Right cardiac atrium (tissue), 5 donors: ENCODE data around the gene RRM1. TPM values are rescaled to one million over a fixed set of nuclear protein-coding genes. Genes with fewer than 3 reads are reported as not detected.
"Not testable (repeated sequence)": the region's sequence is repeated elsewhere in the genome, so short reads cannot be mapped to it uniquely, and the experiment has no call there.

Experiments used
- ATAC-seq, 2 donors: fragments of 200-7000 bp; cut with Tn5 transposase; one replicate each; pipeline versions ENCODE4 v1.8.0 to v1.9.1; 2020; ENCODE audit warnings: moderate library complexity in 2 of 2, mild to moderate bottlenecking in 1 of 2
- DNase-seq, 3 donors: peaks; one replicate each; pipeline ENCODE4 v3.0.0-alpha.2; 2020
- H3K27ac ChIP-seq: one replicate; pipeline ENCODE4 v1.5.1; 2013; ENCODE audit warnings: mild to moderate bottlenecking, low read length, control low read depth, moderate library complexity
- H3K27me3 ChIP-seq: one replicate; pipeline ENCODE4 v1.6.1; 2013; ENCODE audit not compliant: control insufficient read depth, insufficient read depth
- H3K4me1 ChIP-seq: one replicate; pipeline ENCODE4 v1.6.1; 2013; ENCODE audit warnings: low read length; ENCODE audit not compliant: control insufficient read depth, insufficient read depth
- H3K4me3 ChIP-seq: one replicate; pipeline ENCODE4 v1.5.1; 2013; ENCODE audit warnings: low read length, control low read depth
- H3K9me3 ChIP-seq: one replicate; pipeline ENCODE4 v1.6.1; 2013; ENCODE audit warnings: low read length; ENCODE audit not compliant: control insufficient read depth
- WGBS: extraction: QIAGEN DNeasy Blood & Tissue Kit; methylation state at CpG from one replicate; pipeline ENCODE4 v1.1.7; 2013; 5-methylcytosine and 5-hydroxymethylcytosine counted together
- intact Hi-C, 4 donors: fragments of 100-400 bp; cut with DNase I; formaldehyde crosslinking; loops; one replicate each; pipeline versions ENCODE4 v1.11.0 to v1.14.0; 2022 to 2023
- long read RNA-seq, 4 donors: library from polyadenylated mRNA; unstranded; transcript quantifications; one replicate each; pipeline ENCODE4 v2.0.0, GENCODE V29; 2020 to 2021
- polyA plus RNA-seq: library from polyadenylated mRNA; stranded (reverse); fragments of 200-250 nt; gene quantifications from one replicate; pipeline ENCODE4 v1.2.3, GENCODE V29; 2013
- total RNA-seq, 4 donors: library from RNA; stranded (reverse); fragmentation: NEBNext Ultra II Directional; extraction: Animal tissue kit (Norgen Biotek cat#: 25700); gene quantifications; one replicate each; pipeline ENCODE4 v1.2.1, GENCODE V29; 2021
- donor health status: healthy with polysubstance abuse.
- donor health status: DM: no; HTN: yes; CAD: no.
- donor health status: DM: no; HTN: no; CAD: no.
- donor health status: DM: no; HTN: yes; CAD: no; lungs with severe emphysema.
- donor health status: DM: yes; HTN: yes; CAD: no.

The RRM1 gene
- total RNA-seq = 10 to 100 TPM; 21.1 to 29.0 (median 26.9) TPM
- polyA plus RNA-seq = 11.9 TPM
- long read RNA-seq, donor 1, transcript RRM1-201 (19 exons, 3,076 nt) = major isoform, 47 of 58 reads
- long read RNA-seq, donor 1, partial matches to known transcripts = 8 of 58 reads
- long read RNA-seq, donor 1, other reads (novel, unspliced or antisense) = 2 of 58 reads
- long read RNA-seq, donor 2, transcript RRM1-201 (19 exons, 3,076 nt) = major isoform, 12 of 18 reads
- long read RNA-seq, donor 2, partial matches to known transcripts = 4 of 18 reads
- long read RNA-seq, donor 2, other reads (novel, unspliced or antisense) = 2 of 18 reads
- long read RNA-seq, donor 3, transcript RRM1-201 (19 exons, 3,076 nt) = major isoform, 116 of 143 reads
- long read RNA-seq, donor 3, partial matches to known transcripts = 23 of 143 reads
- long read RNA-seq, donor 3, other reads (novel, unspliced or antisense) = 4 of 143 reads
- long read RNA-seq, donor 4, transcript RRM1-201 (19 exons, 3,076 nt) = major isoform, 18 of 26 reads
- long read RNA-seq, donor 4, partial matches to known transcripts = 5 of 26 reads
- long read RNA-seq, donor 4, other reads (novel, unspliced or antisense) = 3 of 26 reads

GRCh38 chr11:4094348-4095291, at the start of gene RRM1:
Gene RRM1, plus strand, starts transcription at chr11:4094799. Its CDS starts 214 bp downstream, at chr11:4095013.
- Histone ChIP-seq H3K9me3 (no peaks in the 10 kb centered on the region), H3K27me3 (no peaks in the 10 kb centered on the region), H3K4me1 (no peaks in the 10 kb centered on the region), H3K4me3 (peak within 1 kb of the TSS; percentile 73), H3K27ac (peak within 1 kb of the TSS; percentile 84)
- intact Hi-C loops = no loop called here
- ATAC-seq (peak; percentile 99), DNase-seq (peak; percentile 96 to 97 (median 97))
- WGBS = under 1% methylated on average over 74 of the region's 74 CpGs

- Histone ChIP-seq H3K27me3 (no peaks in the 10 kb centered on the region), H3K27ac (no peak overlapping the region), H3K4me1 (peaks cover 7% of the 10 kb centered on the region), H3K4me3 (no peak overlapping the region), H3K9me3 (no peaks in the 10 kb centered on the region)
- ATAC-seq (peak; percentile 72 to 78), DNase-seq (peak in 2 of 3 donors; percentile 44 to 66)
- 36% methylated on average over 4 of the region's 4 CpGs for WGBS
- intact Hi-C loops = loop anchor here in 1 of 4 donors (10.0 kb wide), 1 partner anchor 90 kb away; no protein-coding TSS in a partner anchor
Observed at GRCh38 chr11:4044976-4045646, 49.5 kb upstream of the RRM1 start.

GRCh38 chr11:4048340-4048739, 46.3 kb upstream of the RRM1 start:
- Histone ChIP-seq H3K4me1 (peaks cover 7% of the 10 kb centered on the region), H3K4me3 (no peak overlapping the region), H3K27ac (no peak overlapping the region), H3K27me3 (no peaks in the 10 kb centered on the region), H3K9me3 (no peaks in the 10 kb centered on the region)
- ATAC-seq = no peak
- intact Hi-C loops = loop anchor here in 1 of 4 donors (10.0 kb wide), 1 partner anchor 94 kb away; no protein-coding TSS in a partner anchor
- DNase-seq = no peak

- 82% methylated on average over 4 of the region's 4 CpGs for WGBS
- intact Hi-C loops = loop anchor here in 1 of 4 donors (10.0 kb wide), 1 partner anchor 94 kb away; no protein-coding TSS in a partner anchor
- no peak for DNase-seq
Observed at GRCh38 chr11:4049006-4049405, 45.6 kb upstream of the RRM1 start.

GRCh38 chr11:4050138-4050537, 44.5 kb upstream of the RRM1 start:
- H3K9me3 ChIP-seq = no peaks in the 10 kb centered on the region
- H3K4me3 ChIP-seq = no peak overlapping the region
- no peak overlapping the region for H3K27ac ChIP-seq
- no peaks in the 10 kb centered on the region for H3K4me1 ChIP-seq
- ATAC-seq (no peak), DNase-seq (no peak)
- intact Hi-C loops = no loop called here
- 92% methylated on average over 1 of the region's 1 CpG for WGBS
- no peaks in the 10 kb centered on the region for H3K27me3 ChIP-seq

More at GRCh38 chr11:4049006-4049405, 45.6 kb upstream of the RRM1 start:
- Histone ChIP-seq H3K9me3 (no peaks in the 10 kb centered on the region), H3K27ac (no peak overlapping the region), H3K4me1 (peaks cover 7% of the 10 kb centered on the region), H3K4me3 (no peak overlapping the region), H3K27me3 (no peaks in the 10 kb centered on the region)
- ATAC-seq = no peak

- H3K27me3 ChIP-seq, DNase-seq, H3K4me3 ChIP-seq, H3K4me1 ChIP-seq, H3K27ac ChIP-seq, ATAC-seq, H3K9me3 ChIP-seq, intact Hi-C loops: not testable (repeated sequence)
- 85% methylated on average over 4 of the region's 4 CpGs for WGBS
Observed at GRCh38 chr11:4053200-4053599, 41.4 kb upstream of the RRM1 start.

- DNase-seq (no peak), ATAC-seq (no peak)
- intact Hi-C loops = no loop called here
- no peak overlapping the region for H3K4me3 ChIP-seq
- H3K4me1 ChIP-seq = no peaks in the 10 kb centered on the region
- 82% methylated on average over 1 of the region's 1 CpG for WGBS
- H3K9me3 ChIP-seq = no peaks in the 10 kb centered on the region
- no peak overlapping the region for H3K27ac ChIP-seq
- H3K27me3 ChIP-seq = no peaks in the 10 kb centered on the region
Observed at GRCh38 chr11:4054643-4055042, 40.0 kb upstream of the RRM1 start.

- no peak for DNase-seq
- H3K27ac ChIP-seq = no peak overlapping the region
- 98% methylated on average over 1 of the region's 1 CpG for WGBS
- intact Hi-C loops = no loop called here
- H3K27me3 ChIP-seq = no peaks in the 10 kb centered on the region
- no peaks in the 10 kb centered on the region for H3K4me1 ChIP-seq
- no peak for ATAC-seq
- no peak overlapping the region for H3K4me3 ChIP-seq
- no peaks in the 10 kb centered on the region for H3K9me3 ChIP-seq
Observed at GRCh38 chr11:4059424-4059823, 35.2 kb upstream of the RRM1 start.

- no peak overlapping the region for H3K27ac ChIP-seq
- 73% methylated on average over 4 of the region's 4 CpGs for WGBS
Observed at GRCh38 chr11:4060182-4060923, 34.2 kb upstream of the RRM1 start.

GRCh38 chr11:4061700-4062099, 32.9 kb upstream of the RRM1 start:
- DNase-seq = no peak
- Histone ChIP-seq H3K4me3 (no peak overlapping the region), H3K27me3 (no peaks in the 10 kb centered on the region), H3K4me1 (peaks cover 6% of the 10 kb centered on the region), H3K27ac (no peak overlapping the region), H3K9me3 (peaks cover 2% of the 10 kb centered on the region)
- no peak for ATAC-seq
- WGBS = 95% methylated on average over 1 of the region's 1 CpG
- intact Hi-C loops = no loop called here

More at GRCh38 chr11:4060182-4060923, 34.2 kb upstream of the RRM1 start:
- H3K4me3 ChIP-seq = no peak overlapping the region
- H3K9me3 ChIP-seq = peaks cover 2% of the 10 kb centered on the region
- DNase-seq (no peak), ATAC-seq (no peak)
- H3K4me1 ChIP-seq = no peaks in the 10 kb centered on the region
- H3K27me3 ChIP-seq = no peaks in the 10 kb centered on the region
- intact Hi-C loops = no loop called here
